Activated CD8-positive, alpha-beta memory T cell treated with anti-CD3 and anti-CD28 coated beads, Interleukin-2, amount 50 U/mL, for 24 hours (primary cell): ENCODE data around the gene SCGB3A2.
"Not testable (repeated sequence)": the region's sequence is repeated elsewhere in the genome, so short reads cannot be mapped to it uniquely, and the experiment has no call there.

Source experiments
- DNase-seq: peaks from one replicate; pipeline ENCODE4 v3.0.0-alpha.2; 2020; ENCODE audit errors: extremely low read depth

The SCGB3A2 gene

GRCh38 chr5:147863454-147864158 lies 14.9 kb upstream of the SCGB3A2 start:
- DNase-seq: no peak

GRCh38 chr5:147869112-147869511 lies 9.4 kb upstream of the SCGB3A2 start:
- no peak for DNase-seq

GRCh38 chr5:147869892-147870291 lies 8.6 kb upstream of the SCGB3A2 start:
- not testable (repeated sequence) for DNase-seq

- DNase-seq: not testable (repeated sequence)
Measured at GRCh38 chr5:147871980-147872549, 6.4 kb upstream of the SCGB3A2 start.

- not testable (repeated sequence) for DNase-seq
Measured at GRCh38 chr5:147872744-147873435, 5.6 kb upstream of the SCGB3A2 start.

- DNase-seq: not testable (repeated sequence)
Measured at GRCh38 chr5:147874118-147874875, 4.2 kb upstream of the SCGB3A2 start.

GRCh38 chr5:147874910-147875367 lies 3.6 kb upstream of the SCGB3A2 start:
- no peak for DNase-seq

GRCh38 chr5:147876141-147876540 lies 2.4 kb upstream of the SCGB3A2 start:
- DNase-seq: no peak

- DNase-seq: no peak
Measured at GRCh38 chr5:147876626-147877025, 1.9 kb upstream of the SCGB3A2 start.

- DNase-seq: no peak
Measured at GRCh38 chr5:147879784-147880183, 1.3 kb downstream of the SCGB3A2 start.

- no peak for DNase-seq
Measured at GRCh38 chr5:147880487-147880886, 2.0 kb downstream of the SCGB3A2 start.

- DNase-seq: no peak
Measured at GRCh38 chr5:147882586-147883313, 4.2 kb downstream of the SCGB3A2 start.

GRCh38 chr5:147887026-147887627 lies 8.6 kb downstream of the SCGB3A2 start:
- DNase-seq: no peak

- DNase-seq: no peak
Measured at GRCh38 chr5:147887930-147888329, 9.4 kb downstream of the SCGB3A2 start.

GRCh38 chr5:147892696-147893296 lies 14.3 kb downstream of the SCGB3A2 start:
- DNase-seq: no peak

- no peak for DNase-seq
Measured at GRCh38 chr5:147893820-147894219, 15.3 kb downstream of the SCGB3A2 start.

- no peak for DNase-seq
Measured at GRCh38 chr5:147895864-147896263, 17.4 kb downstream of the SCGB3A2 start.

GRCh38 chr5:147898875-147899401 lies 20.4 kb downstream of the SCGB3A2 start:
- no peak for DNase-seq

- DNase-seq: no peak
Measured at GRCh38 chr5:147901599-147902039, 23.1 kb downstream of the SCGB3A2 start.

- no peak for DNase-seq
Measured at GRCh38 chr5:147902609-147903115, 24.2 kb downstream of the SCGB3A2 start.
